ENCODE measurements around the gene SLC48A1.
"Not testable (repeated sequence)": the region's sequence is repeated elsewhere in the genome, so short reads cannot be mapped to it uniquely, and the experiment has no call there.

The SLC48A1 gene

GRCh38 chr12:47811072-47811396, 38.0 kb downstream of the SLC48A1 start:
- no peak for DNase-seq (ENCODE audit: low read depth in 2 of 2)

- DNase-seq (ENCODE audit: low read depth in 2 of 2): no peak
Observed at GRCh38 chr12:47811581-47812484, 38.8 kb downstream of the SLC48A1 start.

GRCh38 chr12:47812797-47813510, 39.9 kb downstream of the SLC48A1 start:
- DNase-seq (ENCODE audit: low read depth in 2 of 2): peak; percentile 91 to 94

- no peak for DNase-seq (ENCODE audit: low read depth in 2 of 2)
Observed at GRCh38 chr12:47813511-47814196, 40.6 kb downstream of the SLC48A1 start.

GRCh38 chr12:47814539-47815170, 41.6 kb downstream of the SLC48A1 start:
- no peak for DNase-seq (ENCODE audit: low read depth in 2 of 2)

- DNase-seq (ENCODE audit: low read depth in 2 of 2): not testable (repeated sequence)
Observed at GRCh38 chr12:47815447-47815846, 42.4 kb downstream of the SLC48A1 start.

- no peak for DNase-seq (ENCODE audit: low read depth in 2 of 2)
Observed at GRCh38 chr12:47816403-47817271, 43.6 kb downstream of the SLC48A1 start.

GRCh38 chr12:47817272-47818006, 44.4 kb downstream of the SLC48A1 start:
- DNase-seq (ENCODE audit: low read depth in 2 of 2): no peak

- DNase-seq (ENCODE audit: low read depth in 2 of 2): no peak
Observed at GRCh38 chr12:47818007-47818376, 45.0 kb downstream of the SLC48A1 start.

- DNase-seq (ENCODE audit: low read depth in 2 of 2): no peak
Observed at GRCh38 chr12:47818467-47819137, 45.6 kb downstream of the SLC48A1 start.

GRCh38 chr12:47819138-47819895, 46.3 kb downstream of the SLC48A1 start:
- no peak for DNase-seq (ENCODE audit: low read depth in 2 of 2)

- DNase-seq (ENCODE audit: low read depth in 2 of 2): peak; percentile 61 to 72
Observed at GRCh38 chr12:47819896-47820630, 47.0 kb downstream of the SLC48A1 start, which contains the start of gene HDAC7. HDAC7 (minus strand) TSS chr12:47819903; CDS start chr12:47819785, 118 bp downstream.

GRCh38 chr12:47820631-47821345, 47.8 kb downstream of the SLC48A1 start:
- no peak for DNase-seq (ENCODE audit: low read depth in 2 of 2)

- no peak for DNase-seq (ENCODE audit: low read depth in 2 of 2)
Observed at GRCh38 chr12:47821346-47821706, 48.3 kb downstream of the SLC48A1 start.

GRCh38 chr12:47822401-47822800, 49.4 kb downstream of the SLC48A1 start:
- no peak for DNase-seq (ENCODE audit: low read depth in 2 of 2)

- no peak for DNase-seq (ENCODE audit: low read depth in 2 of 2)
Observed at GRCh38 chr12:47822863-47823262, 49.8 kb downstream of the SLC48A1 start.

GRCh38 chr12:47823422-47824086, 50.5 kb downstream of the SLC48A1 start:
- no peak for DNase-seq (ENCODE audit: low read depth in 2 of 2)

Measured in stimulated activated CD4-positive, alpha-beta T cell treated with anti-CD3 and anti-CD28 coated beads, Interleukin-15, amount 100 ng/mL, for 48 hours (primary cell).